ENCODE results near the gene FBXL3. TPM values are rescaled to one million over a fixed set of nuclear protein-coding genes. Genes with fewer than 3 reads are reported as not detected.

Gene FBXL3
- total and polyA plus RNA-seq, 2 of the 13 experiments (the other 11 are each of a cell fraction or from before 2014, with no cell fraction given): 11.5 to 18.5 TPM

GRCh38 chr13:77022341-77022740 is 4.6 kb downstream of the FBXL3 start:
- ChIA-PET CTCF (ENCODE audit: low intra/inter-chr PET ratio, low total read pairs) (no interaction called here), POLR2A (no interaction called here)
- no peak overlapping the region for H3K9ac ChIP-seq (ENCODE audit: insufficient read depth, low read depth, low read length)
- H2AFZ ChIP-seq (ENCODE audit: low read length): no peak overlapping the region
- H3K4me1 ChIP-seq (ENCODE audit: insufficient read depth, low read length): peaks cover 52% of the 10 kb centered on the region
- H3K79me2 ChIP-seq (ENCODE audit: insufficient read depth, low read length): peaks cover 67% of the 10 kb centered on the region
- no peak for DNase-seq (ENCODE audit: low spot score)
- H3K9me3 ChIP-seq (ENCODE audit: low read length): no peaks in the 10 kb centered on the region
- no peak overlapping the region; the same call in 1 of the 2 replicates for H3K4me2 ChIP-seq (ENCODE audit: low read depth, low read length)
- FAIRE-seq: no peak
- no peaks in the 10 kb centered on the region; a peak in 1 of 5 replicates for H3K27me3 ChIP-seq (ENCODE audit: control insufficient read depth in 1 of 2, insufficient read depth in 2 of 2, low read length in 2 of 2)
- H3K27ac ChIP-seq (ENCODE audit: extremely low read length, insufficient read depth, low read length): no peak overlapping the region
- peaks cover 3 to 21% of the 10 kb centered on the region in 2 experiments; a peak in 4 of 5 replicates for H3K36me3 ChIP-seq (replicated peaks in 1 of 2; ENCODE audit: control insufficient read depth in 1 of 2, insufficient read depth in 2 of 2, low read length in 2 of 2)
- H3K4me3 ChIP-seq (replicated peaks in 1 of 3; ENCODE audit: insufficient read depth in 1 of 3, low read depth in 2 of 3, low read length in 3 of 3): no peak overlapping the region
- peaks cover 36% of the 10 kb centered on the region for H4K20me1 ChIP-seq (ENCODE audit: insufficient read depth, low read length)
- WGBS (ENCODE audit: low lambda C conversion rate): 89% methylated on average over 3 of the region's 3 CpGs
- no peak for ATAC-seq
- in situ Hi-C loops (cut with HindIII; ENCODE audit: extremely low pct_ligation_motif_present, low pct_unique_long_range_greater_than_20kb): no loop called here
- no TSS peak for BruUV-seq (replicated peaks)
- intact Hi-C loops (cut with micrococcal nuclease; ENCODE audit: unreplicated experiment): loop anchor here (10.0 kb wide), 1 partner anchor 302 kb away; the partner anchor contains the start of gene MYCBP2
- TF ChIP-seq SUZ12 (IDR thresholded peaks at IDR 0.05; ENCODE audit: low read depth, low read length) (no peak), NFRKB (IDR thresholded peaks at IDR 0.05) (no peak), ZNF543 (CRISPR knock-in tag; IDR thresholded peaks at IDR 0.05) (no peak), MAFK (conservative IDR thresholded peaks at IDR 0.05 in 1 of 2, IDR thresholded peaks at IDR 0.05 in 1 of 2; ENCODE audit: low read length in 2 of 2) (no peak), PRMT3 (CRISPR knock-in tag; IDR thresholded peaks at IDR 0.05; ENCODE audit: borderline replicate concordance, low read depth) (no peak), MIXL1 (CRISPR knock-in tag; IDR thresholded peaks at IDR 0.05) (no peak), IKZF4 (CRISPR knock-in tag; IDR thresholded peaks at IDR 0.05; ENCODE audit: borderline replicate concordance, low read depth, not compliant biosample characterization) (no peak), RAD51 (IDR thresholded peaks at IDR 0.05; ENCODE audit: borderline replicate concordance) (no peak), ZSCAN20 (CRISPR knock-in tag; IDR thresholded peaks at IDR 0.05; ENCODE audit: borderline replicate concordance) (no peak), HNRNPL (IDR thresholded peaks at IDR 0.05; ENCODE audit: low read depth, low read length) (no peak), ETV5 (CRISPR knock-in tag; IDR thresholded peaks at IDR 0.05; ENCODE audit: borderline replicate concordance) (no peak), ZNF703 (CRISPR knock-in tag; IDR thresholded peaks at IDR 0.05; ENCODE audit: borderline replicate concordance) (no peak), ZNF407 (CRISPR knock-in tag; IDR thresholded peaks at IDR 0.05; ENCODE audit: not compliant biosample characterization) (no peak), TBP (CRISPR knock-in tag; IDR thresholded peaks at IDR 0.05) (no peak), ZC3H13 (CRISPR knock-in tag; IDR thresholded peaks at IDR 0.05) (no peak)

All from HepG2 (cell line).